Parathyroid adenoma (tissue), 2 donors: ENCODE data around the gene FBXL20.

Experiments
- H2AFZ ChIP-seq: fragments of 300-600 bp; sonication (generic); one replicate; pipeline ENCODE4 v1.7.0; 2017; ENCODE audit warnings: antibody characterized with exemption, mild to moderate bottlenecking
- H3K27ac ChIP-seq: fragments of 300-600 bp; sonication (generic); one replicate; pipeline ENCODE4 v1.7.0; 2017
- H3K27me3 ChIP-seq: fragments of 300-600 bp; sonication (generic); one replicate; pipeline ENCODE4 v1.7.0; 2017; ENCODE audit warnings: low read length; ENCODE audit not compliant: control insufficient read depth, insufficient read depth
- H3K36me3 ChIP-seq: fragments of 300-600 bp; sonication (generic); one replicate; pipeline ENCODE4 v1.7.0; 2017; ENCODE audit warnings: low read length; ENCODE audit not compliant: control insufficient read depth, insufficient read depth
- H3K4me1 ChIP-seq: fragments of 300-600 bp; sonication (generic); one replicate; pipeline ENCODE4 v1.7.0; 2017; ENCODE audit warnings: control low read depth
- H3K4me2 ChIP-seq: fragments of 300-600 bp; sonication (generic); one replicate; pipeline ENCODE4 v1.7.0; 2017; ENCODE audit warnings: low read length
- H3K4me3 ChIP-seq: fragments of 300-600 bp; sonication (generic); one replicate; pipeline ENCODE4 v1.7.0; 2017; ENCODE audit warnings: low read depth, low read length
- H3K79me2 ChIP-seq: fragments of 300-600 bp; sonication (generic); one replicate; pipeline ENCODE4 v1.7.0; 2017; ENCODE audit warnings: control low read depth
- H3K9ac ChIP-seq: fragments of 300-600 bp; sonication (generic); one replicate; pipeline ENCODE4 v1.7.0; 2017; ENCODE audit warnings: mild to moderate bottlenecking
- H3K9me3 ChIP-seq: fragments of 300-600 bp; sonication (generic); one replicate; pipeline ENCODE4 v1.7.0; 2017; ENCODE audit warnings: low read length; ENCODE audit not compliant: control insufficient read depth
- CTCF ChIP-seq: fragments of 300-600 bp; sonication (generic); IDR thresholded peaks from one replicate; pipeline ENCODE4 v1.7.0; 2017; ENCODE audit warnings: antibody characterized with exemption, mild to moderate bottlenecking
- donor health status: primary hyperparathyroidism.

The FBXL20 gene

GRCh38 chr17:39359994-39360393 is 41.4 kb downstream of the FBXL20 start:
- H3K79me2 ChIP-seq: peaks cover 21% of the 10 kb centered on the region
- no peak overlapping the region for H3K9ac ChIP-seq
- H3K4me3 ChIP-seq: no peak overlapping the region
- no peak overlapping the region for H2AFZ ChIP-seq
- no peak overlapping the region for H3K27ac ChIP-seq
- no peak for TF ChIP-seq CTCF
- H3K9me3 ChIP-seq: no peaks in the 10 kb centered on the region
- no peak overlapping the region for H3K4me2 ChIP-seq
- no peaks in the 10 kb centered on the region for H3K27me3 ChIP-seq
- H3K36me3 ChIP-seq: no peaks in the 10 kb centered on the region
- no peaks in the 10 kb centered on the region for H3K4me1 ChIP-seq

DNA sequence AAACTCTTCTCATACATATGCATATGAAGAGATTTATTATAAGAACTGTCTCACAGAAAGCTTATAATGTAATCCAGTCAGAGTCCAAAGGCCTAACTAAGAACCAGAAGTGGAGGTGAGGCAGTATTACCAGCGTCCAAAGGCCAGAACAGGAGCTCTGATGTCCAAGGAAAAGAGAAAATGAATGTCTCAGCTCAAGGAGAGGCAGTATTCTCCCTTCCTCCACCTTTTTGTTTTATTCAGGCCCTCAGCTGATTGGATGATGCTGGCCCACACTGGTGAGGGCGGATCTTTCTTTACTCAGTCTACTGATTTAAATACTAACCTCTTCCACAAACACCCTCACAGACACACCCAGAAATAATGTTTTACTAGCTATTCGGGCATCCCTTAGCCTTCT is 43.4 kb downstream of the FBXL20 start:
- peaks cover 11% of the 10 kb centered on the region for H3K79me2 ChIP-seq
- no peak overlapping the region for H2AFZ ChIP-seq
- H3K4me3 ChIP-seq: no peak overlapping the region
- no peak overlapping the region for H3K9ac ChIP-seq
- no peaks in the 10 kb centered on the region for H3K27me3 ChIP-seq
- no peaks in the 10 kb centered on the region for H3K4me1 ChIP-seq
- H3K36me3 ChIP-seq: no peaks in the 10 kb centered on the region
- H3K27ac ChIP-seq: no peak overlapping the region
- no peaks in the 10 kb centered on the region for H3K9me3 ChIP-seq
- TF ChIP-seq CTCF: no peak
- no peak overlapping the region for H3K4me2 ChIP-seq

- TF ChIP-seq CTCF: no peak
- no peak overlapping the region for H3K9ac ChIP-seq
- no peaks in the 10 kb centered on the region for H3K4me1 ChIP-seq
- H3K27ac ChIP-seq: no peak overlapping the region
- H2AFZ ChIP-seq: no peak overlapping the region
- H3K36me3 ChIP-seq: no peaks in the 10 kb centered on the region
- H3K79me2 ChIP-seq: peaks cover 9% of the 10 kb centered on the region
- no peak overlapping the region for H3K4me2 ChIP-seq
- H3K9me3 ChIP-seq: no peaks in the 10 kb centered on the region
- H3K4me3 ChIP-seq: no peak overlapping the region
- no peaks in the 10 kb centered on the region for H3K27me3 ChIP-seq
Measured at GRCh38 chr17:39357488-39357887, 43.9 kb downstream of the FBXL20 start.

GRCh38 chr17:39352986-39353385 is 48.4 kb downstream of the FBXL20 start:
- H3K9me3 ChIP-seq: no peaks in the 10 kb centered on the region
- peaks cover 16% of the 10 kb centered on the region for H3K79me2 ChIP-seq
- no peak overlapping the region for H3K4me3 ChIP-seq
- H3K9ac ChIP-seq: no peak overlapping the region
- no peaks in the 10 kb centered on the region for H3K36me3 ChIP-seq
- no peaks in the 10 kb centered on the region for H3K4me1 ChIP-seq
- no peak overlapping the region for H3K4me2 ChIP-seq
- TF ChIP-seq CTCF: no peak
- H3K27ac ChIP-seq: no peak overlapping the region
- no peaks in the 10 kb centered on the region for H3K27me3 ChIP-seq
- H2AFZ ChIP-seq: no peak overlapping the region

DNA sequence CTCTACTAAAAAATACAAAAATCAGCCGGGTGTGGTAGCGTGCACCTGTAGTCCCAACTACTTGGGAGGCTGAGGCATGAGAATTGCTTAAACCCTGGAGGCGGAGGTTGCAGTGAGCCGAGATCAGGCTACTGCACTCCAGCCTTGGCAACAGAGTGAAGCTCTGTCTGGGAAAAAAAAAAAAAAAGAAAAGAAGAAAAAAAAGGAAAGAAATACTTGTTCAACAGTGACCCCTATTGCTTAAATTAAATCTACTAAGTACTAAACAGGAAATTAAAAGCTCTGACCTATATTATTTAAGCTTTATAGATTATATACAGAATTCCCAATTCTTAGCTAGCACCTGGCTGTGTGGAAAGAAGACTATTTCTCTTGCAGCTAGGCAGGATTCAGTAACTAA is 48.9 kb downstream of the FBXL20 start:
- Histone ChIP-seq H3K4me3 (no peak overlapping the region), H3K4me1 (no peaks in the 10 kb centered on the region), H3K27me3 (no peaks in the 10 kb centered on the region), H3K36me3 (no peaks in the 10 kb centered on the region), H3K27ac (no peak overlapping the region), H3K4me2 (no peak overlapping the region), H2AFZ (no peak overlapping the region), H3K9ac (no peak overlapping the region), H3K79me2 (peaks cover 16% of the 10 kb centered on the region), H3K9me3 (no peaks in the 10 kb centered on the region)
- TF ChIP-seq CTCF: no peak
